Measurements from ENCODE around the gene TECTA. TPM values are rescaled to one million over a fixed set of nuclear protein-coding genes. Genes with fewer than 3 reads are reported as not detected.
A peak's percentile ranks its signal among the peaks of the same experiment; 100 is the strongest.
"Not testable (repeated sequence)": the region's sequence is repeated elsewhere in the genome, so short reads cannot be mapped to it uniquely, and the experiment has no call there.

The TECTA gene
- total RNA-seq, 2 experiments from 2014 or later = 0.18 to 0.28 TPM

DNA sequence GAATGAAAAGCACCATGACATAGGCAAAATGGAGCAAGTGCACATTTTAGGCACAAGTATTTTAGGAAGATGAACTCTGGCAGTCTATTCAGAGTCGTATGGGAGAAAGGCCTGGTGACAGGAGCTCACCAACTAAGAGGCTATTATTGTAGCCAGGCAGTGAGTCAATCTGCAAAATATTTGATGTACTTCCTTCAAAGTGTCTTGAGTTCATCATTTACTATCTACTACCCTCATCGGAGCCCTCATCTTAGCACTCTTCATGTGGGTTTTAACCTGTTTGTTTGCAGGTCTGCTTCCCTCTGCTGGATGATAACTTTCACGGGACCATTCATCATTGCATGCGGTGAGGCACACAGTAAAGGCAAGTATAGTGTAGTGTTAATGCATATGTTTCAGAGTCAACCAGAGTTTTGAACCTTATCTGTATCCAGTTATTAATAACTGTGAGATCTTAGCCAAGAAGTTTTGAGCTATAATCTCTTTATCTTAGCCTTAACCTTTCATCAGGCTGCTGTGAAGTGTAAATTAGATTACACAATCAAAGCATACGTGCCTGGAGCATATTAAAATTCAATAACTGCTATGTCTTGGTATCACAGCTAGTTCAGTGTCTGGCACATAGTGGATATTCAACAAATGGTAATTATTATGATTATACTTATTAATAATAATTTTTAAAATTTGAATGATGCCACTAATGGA, 120.6 kb downstream of the TECTA start:
- CTCF ChIA-PET = no interaction called here

DNA sequence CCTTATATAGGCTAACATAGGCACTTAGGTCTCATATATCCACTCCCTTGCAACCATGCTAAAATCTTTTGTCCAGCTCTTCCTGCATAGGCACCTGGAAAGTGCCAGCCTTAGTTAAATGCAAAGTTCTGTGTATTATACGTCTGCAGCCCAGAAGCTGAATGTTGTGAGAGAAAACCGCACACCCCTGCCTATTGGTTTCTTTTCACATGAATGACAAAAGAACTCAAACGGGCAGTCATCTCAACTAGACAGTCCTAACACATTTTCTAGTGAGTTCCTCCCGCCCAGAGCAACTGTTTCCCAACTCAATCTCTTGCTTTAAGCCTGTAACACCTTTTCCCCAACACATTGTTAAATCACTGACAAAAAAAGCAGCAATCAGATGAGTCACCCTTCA, 122.1 kb downstream of the TECTA start:
- Mint-ChIP-seq H3K4me1 (no peaks in the 10 kb centered on the region), H3K27me3 (peaks cover 33% of the 10 kb centered on the region), H3K4me3 (no peak overlapping the region), H3K9me3 (ENCODE audit: low read depth) (no peaks in the 10 kb centered on the region), H3K36me3 (no peaks in the 10 kb centered on the region), H3K27ac (no peak overlapping the region)
- ATAC-seq (no peak), DNase-seq (no peak)
- CTCF ChIA-PET = no interaction called here

More for the DNA sequence above, 120.6 kb downstream of the TECTA start:
- Mint-ChIP-seq H3K4me1 (no peaks in the 10 kb centered on the region), H3K9me3 (ENCODE audit: low read depth) (no peaks in the 10 kb centered on the region), H3K4me3 (no peak overlapping the region), H3K27ac (no peak overlapping the region), H3K36me3 (no peaks in the 10 kb centered on the region), H3K27me3 (peaks cover 36% of the 10 kb centered on the region)
- ATAC-seq (no peak), DNase-seq (no peak)

DNA sequence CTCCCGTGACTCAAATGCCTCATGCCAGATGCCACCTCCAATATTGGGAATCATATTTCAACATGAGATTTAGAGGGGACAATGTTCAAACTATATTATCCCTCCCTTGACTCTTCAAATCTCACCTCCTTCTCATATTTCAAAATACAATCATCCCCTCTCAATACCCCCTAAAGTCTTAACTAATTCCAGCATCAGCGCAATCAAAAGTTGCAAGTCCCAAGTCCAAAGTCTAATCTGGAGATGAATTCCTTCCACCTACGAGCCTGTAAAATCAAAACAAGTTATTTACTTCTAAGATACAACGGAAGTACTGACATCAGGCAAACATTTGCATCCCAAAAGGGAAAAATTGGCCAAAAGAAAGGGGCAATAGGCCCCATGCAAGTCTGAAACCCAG, 124.3 kb downstream of the TECTA start:
- no peaks in the 10 kb centered on the region for H3K9me3 Mint-ChIP-seq (ENCODE audit: low read depth)
- H3K4me3 Mint-ChIP-seq = no peak overlapping the region
- DNase-seq = no peak
- CTCF ChIA-PET = no interaction called here
- H3K4me1 Mint-ChIP-seq = no peaks in the 10 kb centered on the region
- H3K27ac Mint-ChIP-seq = no peak overlapping the region
- H3K27me3 Mint-ChIP-seq = peaks cover 32% of the 10 kb centered on the region
- ATAC-seq = no peak
- no peaks in the 10 kb centered on the region for H3K36me3 Mint-ChIP-seq

DNA sequence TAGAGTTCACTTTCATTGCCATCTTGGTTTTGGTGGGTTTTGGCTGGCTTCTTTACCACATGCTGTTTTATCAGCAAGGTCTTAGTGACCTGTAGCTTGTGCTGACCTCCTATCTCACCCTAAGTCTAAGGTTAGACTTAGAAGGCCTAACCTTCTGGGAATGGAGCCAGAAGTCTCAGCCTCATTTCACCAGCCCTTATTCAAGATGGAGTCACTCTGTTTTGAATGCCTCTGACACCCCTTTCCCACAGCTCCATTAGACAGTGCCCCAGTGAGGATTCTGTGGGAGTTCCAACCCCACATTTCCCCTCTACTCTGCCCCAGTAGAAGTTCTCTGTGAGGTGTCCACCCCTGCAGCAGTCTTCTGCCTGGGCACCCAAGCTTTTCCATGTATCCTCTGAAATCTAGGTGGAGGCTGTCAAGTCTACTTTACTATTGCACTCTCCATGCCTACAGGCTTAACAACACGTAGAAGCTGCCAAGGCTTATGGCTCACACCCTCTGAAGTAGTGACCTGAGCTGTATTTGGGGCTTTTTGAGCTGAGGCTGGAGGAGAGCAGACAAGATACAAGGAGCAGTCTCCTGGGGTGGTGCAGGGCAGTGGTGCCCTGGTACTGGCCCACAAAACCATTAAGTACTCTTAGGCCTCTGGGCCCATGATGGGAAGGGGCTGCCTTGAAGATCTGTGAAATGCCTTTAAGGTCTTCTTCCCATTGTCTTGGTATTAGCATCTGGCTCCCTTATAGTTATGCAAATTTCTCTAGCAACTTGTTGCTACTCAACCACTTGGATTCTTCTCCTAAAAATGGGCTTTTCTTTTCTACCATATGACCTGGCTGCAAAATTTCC, 125.6 kb downstream of the TECTA start:
- no peaks in the 10 kb centered on the region for H3K9me3 Mint-ChIP-seq (ENCODE audit: low read depth)
- peaks cover 34% of the 10 kb centered on the region for H3K27me3 Mint-ChIP-seq
- no peaks in the 10 kb centered on the region for H3K36me3 Mint-ChIP-seq
- H3K27ac Mint-ChIP-seq = no peak overlapping the region
- H3K4me3 Mint-ChIP-seq = no peak overlapping the region
- H3K4me1 Mint-ChIP-seq = no peaks in the 10 kb centered on the region
- ATAC-seq (no peak), DNase-seq (no peak)
- CTCF ChIA-PET = no interaction called here

DNA sequence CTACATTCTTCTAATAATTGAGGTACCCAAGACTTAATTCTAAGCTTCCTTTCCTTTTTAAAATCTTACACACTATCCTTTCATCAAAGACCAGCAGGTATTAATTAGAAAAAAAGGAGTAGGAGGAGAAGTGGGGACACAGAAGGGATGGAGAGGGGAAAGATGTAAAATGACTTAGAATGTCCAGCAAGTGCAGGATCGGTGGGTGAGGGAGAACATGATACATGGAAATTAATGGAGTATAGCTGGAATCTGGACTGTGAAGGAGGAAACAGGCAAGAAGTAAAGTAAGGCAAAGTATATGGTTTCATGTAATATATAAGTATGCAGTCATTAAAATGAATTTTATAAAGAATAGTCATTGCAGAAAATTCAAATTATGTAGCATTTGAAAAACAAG, 127.8 kb downstream of the TECTA start:
- Mint-ChIP-seq H3K27me3 (peaks cover 43% of the 10 kb centered on the region), H3K36me3 (no peaks in the 10 kb centered on the region), H3K27ac (no peak overlapping the region), H3K9me3 (ENCODE audit: low read depth) (no peaks in the 10 kb centered on the region), H3K4me3 (no peak overlapping the region), H3K4me1 (no peaks in the 10 kb centered on the region)
- CTCF ChIA-PET = no interaction called here
- ATAC-seq (no peak), DNase-seq (no peak)

DNA sequence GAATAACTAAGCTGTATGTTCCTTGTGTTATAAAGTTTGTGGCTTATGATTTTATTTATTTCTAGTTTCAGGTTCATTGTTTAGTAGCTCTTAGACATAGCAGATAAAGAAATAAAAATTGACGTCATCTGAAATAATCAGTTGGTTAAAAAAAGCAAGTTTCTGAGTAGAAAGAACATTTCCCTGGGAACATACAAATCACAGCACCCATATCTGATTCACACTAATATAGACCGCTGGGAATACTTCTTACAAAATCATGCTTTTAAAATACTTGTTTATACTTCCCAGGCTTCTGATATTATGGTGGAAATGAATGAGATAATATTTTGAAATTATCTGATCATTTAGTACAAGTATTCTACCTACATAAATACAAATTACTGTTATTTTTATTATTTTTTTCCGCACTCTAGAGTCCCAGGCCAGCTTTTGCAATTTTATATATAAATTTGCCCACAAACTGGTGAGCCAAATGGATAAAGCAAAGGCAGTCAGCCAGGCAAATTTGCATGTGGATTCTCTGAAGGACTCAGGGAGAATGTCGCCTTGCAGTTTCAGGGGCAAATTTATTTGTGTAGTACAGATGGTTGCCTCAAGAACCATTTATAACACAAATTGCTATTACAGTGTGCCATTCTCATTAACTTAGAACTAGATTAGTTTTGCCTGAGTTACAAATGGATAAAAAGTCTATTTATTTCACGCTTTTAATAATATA, 128.6 kb downstream of the TECTA start:
- CTCF ChIA-PET = no interaction called here
- ATAC-seq = no peak
- no peak overlapping the region for H3K27ac Mint-ChIP-seq

DNA sequence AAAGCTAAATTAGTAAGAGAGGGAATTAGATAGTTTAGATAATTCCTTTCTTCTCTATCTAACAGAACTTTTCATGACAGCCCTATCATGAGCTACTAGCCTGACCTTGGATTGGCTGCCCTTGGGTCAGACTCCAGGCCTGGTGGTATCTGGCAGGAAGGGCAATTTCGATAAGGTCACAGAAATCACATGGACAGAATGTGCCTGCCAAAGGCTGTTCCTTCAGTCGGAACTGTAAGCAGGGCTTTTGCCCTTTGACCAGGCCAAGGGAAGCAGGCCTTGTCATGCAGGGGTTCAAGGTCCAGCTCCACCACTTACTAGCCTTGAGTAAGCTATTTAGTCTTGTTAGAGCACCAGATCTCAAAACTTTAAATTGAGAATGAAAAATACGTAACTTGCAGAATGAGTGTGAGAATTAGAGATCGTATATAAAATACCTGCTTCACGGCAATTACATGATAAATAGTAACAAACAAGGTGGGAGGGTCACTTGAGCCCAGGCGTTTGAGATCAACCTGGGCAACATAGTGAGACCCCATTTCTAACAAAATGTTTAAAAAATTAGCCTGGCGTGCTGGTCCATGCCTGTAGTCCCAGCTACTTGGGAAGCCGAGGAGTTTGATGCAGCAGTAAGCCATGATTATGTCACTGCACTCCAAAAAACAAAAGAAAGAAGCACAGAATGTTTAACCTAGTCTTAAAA, 130.7 kb downstream of the TECTA start:
- no peak overlapping the region for H3K27ac Mint-ChIP-seq
- DNase-seq (no peak), ATAC-seq (no peak)
- H3K4me3 Mint-ChIP-seq = no peak overlapping the region
- CTCF ChIA-PET = no interaction called here
- peaks cover 64% of the 10 kb centered on the region for H3K27me3 Mint-ChIP-seq
- H3K4me1 Mint-ChIP-seq = peaks cover 13% of the 10 kb centered on the region
- no peaks in the 10 kb centered on the region for H3K36me3 Mint-ChIP-seq
- H3K9me3 Mint-ChIP-seq (ENCODE audit: low read depth) = no peaks in the 10 kb centered on the region

More for the DNA sequence above, 128.6 kb downstream of the TECTA start:
- Mint-ChIP-seq H3K4me3 (no peak overlapping the region), H3K9me3 (ENCODE audit: low read depth) (no peaks in the 10 kb centered on the region), H3K4me1 (no peaks in the 10 kb centered on the region), H3K36me3 (no peaks in the 10 kb centered on the region), H3K27me3 (peaks cover 51% of the 10 kb centered on the region)
- no peak for DNase-seq

DNA sequence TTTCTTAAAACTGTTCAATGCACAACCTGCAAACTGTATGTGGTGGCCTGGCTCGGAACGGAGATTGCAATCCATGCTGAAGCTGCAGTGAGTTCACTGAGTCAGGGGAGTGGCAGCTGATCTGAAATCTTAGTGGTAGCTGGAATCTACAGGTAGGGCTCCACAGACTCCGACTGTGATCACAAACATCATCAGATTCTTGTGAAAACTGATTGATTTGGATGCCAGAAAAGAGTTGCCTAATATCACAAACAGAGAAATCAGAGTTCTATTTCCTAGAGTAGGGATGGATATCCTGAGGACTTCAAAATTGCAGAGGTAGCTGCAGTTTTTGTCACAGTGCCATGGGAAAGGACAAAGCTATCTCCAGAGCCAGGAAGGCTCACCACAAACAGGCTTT, 134.0 kb downstream of the TECTA start:
- no peak overlapping the region for H3K27ac Mint-ChIP-seq
- CTCF ChIA-PET = interaction anchor here (1.0 kb wide), 1 partner anchor 13 kb away, joined by 3 read pairs; no protein-coding TSS in a partner anchor
- H3K4me3 Mint-ChIP-seq = no peak overlapping the region
- DNase-seq = no peak
- peaks cover 70% of the 10 kb centered on the region for H3K27me3 Mint-ChIP-seq
- H3K36me3 Mint-ChIP-seq = no peaks in the 10 kb centered on the region
- ATAC-seq = no peak
- peaks cover 30% of the 10 kb centered on the region for H3K4me1 Mint-ChIP-seq
- H3K9me3 Mint-ChIP-seq (ENCODE audit: low read depth) = no peaks in the 10 kb centered on the region

DNA sequence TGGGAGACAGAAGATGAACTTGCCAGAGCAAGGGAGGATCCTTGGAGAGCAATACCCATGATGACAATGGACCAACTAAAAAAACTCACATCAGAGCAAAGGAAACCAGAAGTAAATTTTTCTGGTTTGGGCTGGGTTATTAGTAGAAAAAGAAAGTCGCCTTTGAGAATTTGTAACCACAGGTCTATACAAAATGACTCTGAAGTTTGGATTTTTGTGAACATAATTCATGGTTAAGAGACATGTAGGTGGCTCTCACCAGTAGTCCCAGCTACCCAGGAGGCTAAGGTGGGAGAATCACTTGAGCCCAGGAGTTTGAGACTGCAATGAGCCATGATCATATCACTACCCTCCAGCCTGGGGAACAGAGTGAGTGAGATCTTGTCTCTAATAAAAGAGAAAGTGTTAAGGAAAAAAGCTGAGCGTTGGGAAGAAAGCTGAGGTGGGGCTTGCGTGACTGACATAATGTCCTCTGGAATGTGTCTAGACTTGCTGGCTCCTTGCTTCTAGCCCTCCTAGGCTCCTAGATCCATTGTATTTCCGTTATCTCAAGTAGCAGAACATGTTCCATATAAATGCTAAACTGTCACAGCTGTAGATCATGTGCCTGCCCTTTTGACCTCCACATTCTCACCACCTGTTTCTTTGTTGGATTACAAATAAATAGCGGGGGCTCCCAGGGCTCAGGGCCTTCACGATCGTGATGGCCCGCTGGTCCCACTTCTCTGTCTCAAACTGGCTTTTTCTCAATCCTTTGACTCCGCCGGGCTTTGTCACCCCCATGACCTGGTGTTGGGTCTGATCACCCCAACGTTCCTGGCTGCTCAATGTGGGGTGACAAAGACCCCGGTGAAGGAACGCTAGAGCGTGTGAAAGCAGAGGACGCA, 135.3 kb downstream of the TECTA start:
- CTCF ChIA-PET = interaction anchor here (1.0 kb wide), 1 partner anchor 11 kb away, joined by 3 read pairs; no protein-coding TSS in a partner anchor
- ATAC-seq = peak; percentile 55
- peaks cover 30% of the 10 kb centered on the region for H3K4me1 Mint-ChIP-seq
- no peak for DNase-seq
- H3K9me3 Mint-ChIP-seq (ENCODE audit: low read depth) = no peaks in the 10 kb centered on the region
- peaks cover 65% of the 10 kb centered on the region for H3K27me3 Mint-ChIP-seq
- H3K4me3 Mint-ChIP-seq = peak overlapping the region; percentile 59
- no peaks in the 10 kb centered on the region for H3K36me3 Mint-ChIP-seq
- H3K27ac Mint-ChIP-seq = no peak overlapping the region

DNA sequence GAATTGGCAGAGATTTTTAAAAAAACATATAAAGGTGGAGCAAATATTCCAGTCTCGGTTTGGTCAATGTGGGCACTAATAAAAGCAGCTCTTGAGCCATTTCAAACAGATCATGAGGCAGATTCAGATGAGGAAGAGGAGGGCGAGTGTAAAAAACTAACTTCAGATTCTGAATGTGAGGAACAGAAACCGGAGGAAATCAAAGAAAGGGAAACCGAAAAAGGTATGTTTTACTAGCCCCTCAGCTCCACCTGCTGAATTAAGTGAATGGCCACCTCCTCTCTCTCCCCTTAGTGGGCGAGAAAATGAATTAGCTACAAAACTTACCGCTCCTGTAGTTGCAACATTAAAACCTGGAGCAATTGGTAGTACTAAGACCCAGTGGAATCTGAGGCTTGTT, 136.2 kb downstream of the TECTA start:
- H3K36me3 Mint-ChIP-seq; DNase-seq; ATAC-seq; H3K9me3 Mint-ChIP-seq (ENCODE audit: low read depth): not testable (repeated sequence)
- Mint-ChIP-seq H3K4me1 (peaks cover 30% of the 10 kb centered on the region), H3K4me3 (peak overlapping the region; percentile 59), H3K27me3 (peaks cover 58% of the 10 kb centered on the region), H3K27ac (peak overlapping the region; percentile 72)
- CTCF ChIA-PET = interaction anchor here (1.3 kb wide), 1 partner anchor 55 kb away, joined by 4 read pairs; the partner anchor contains the start of gene SC5D

DNA sequence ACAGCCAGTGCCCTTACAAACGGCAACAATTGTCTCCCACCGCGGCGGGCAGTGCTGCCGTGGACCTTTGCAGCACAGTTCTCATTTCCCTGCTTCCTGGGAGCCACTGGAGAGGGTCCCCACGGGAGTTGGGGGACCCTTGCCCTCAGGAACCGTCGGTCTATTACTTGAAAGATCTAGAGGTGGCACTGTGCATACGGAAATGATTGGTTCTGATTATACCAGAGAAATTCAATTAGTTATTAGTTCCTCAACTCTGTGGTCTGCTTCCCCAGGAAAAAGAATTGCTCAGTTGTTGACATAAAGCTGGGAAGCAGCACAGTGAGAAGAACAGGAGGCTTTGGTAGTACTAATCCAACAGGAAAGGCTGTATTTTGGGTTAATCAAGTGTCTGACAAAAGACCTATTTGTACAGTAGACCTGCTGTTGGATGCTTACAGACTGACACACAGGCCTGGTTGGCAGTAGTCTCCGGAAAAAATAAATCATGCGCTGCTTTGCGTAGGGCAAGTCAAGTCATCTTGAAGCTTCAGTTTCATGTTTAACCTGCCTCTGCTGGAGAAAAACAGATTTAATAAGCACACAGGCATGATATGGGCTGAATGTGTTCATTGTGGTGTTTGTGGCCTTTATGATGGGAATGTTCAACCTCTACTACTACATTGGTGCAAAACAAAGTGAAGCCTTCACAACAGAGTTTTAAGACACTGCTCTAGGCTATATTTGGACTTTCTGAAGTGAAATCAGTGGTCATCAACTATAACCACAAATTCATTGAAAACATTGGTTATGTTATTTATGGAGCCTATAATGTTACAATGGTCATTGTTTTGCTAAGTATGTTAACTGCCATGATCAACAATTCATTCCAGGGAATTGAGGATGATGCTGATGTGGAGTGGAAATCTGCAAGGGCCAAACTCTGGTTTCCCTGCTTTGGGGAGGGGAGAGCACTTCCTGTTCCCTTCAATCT, 136.9 kb downstream of the TECTA start:
- CTCF ChIA-PET = interaction anchor here (0.8 to 1.3 kb wide), 2 partner anchors 9 to 54 kb away, joined by 3 to 4 read pairs; partner anchors contain the start of gene SC5D
- Mint-ChIP-seq H3K4me1 (peaks cover 30% of the 10 kb centered on the region), H3K36me3 (no peaks in the 10 kb centered on the region), H3K9me3 (ENCODE audit: low read depth) (no peaks in the 10 kb centered on the region), H3K27ac (no peak overlapping the region), H3K27me3 (peaks cover 61% of the 10 kb centered on the region), H3K4me3 (peak overlapping the region; percentile 59)
- ATAC-seq = no peak
- peak; percentile 55 for DNase-seq

Measured in activated CD8-positive, alpha-beta memory T cell treated with anti-CD3 and anti-CD28 coated beads, Interleukin-2, amount 10 ng/mL, durations not matched to agents 7 days and 5 days (primary cell).